H1 (cell line): ENCODE measurements around the gene MAP4. TPM values are rescaled to one million over a fixed set of nuclear protein-coding genes. Genes with fewer than 3 reads are reported as not detected.

Experiments used
- CTCF ChIA-PET: fragments of 300-600 bp; sonication (Branson Sonifier 250); formaldehyde crosslinking; loops from one replicate; lab custom pipeline; 2021; ENCODE audit not compliant: partially characterized antibody; lab: Charles Lee
- POLR2A ChIA-PET: fragments of 300-600 bp; sonication (Branson Sonifier 250); formaldehyde crosslinking; loops from one replicate; lab custom pipeline; 2021; ENCODE audit warnings: inconsistent platforms; ENCODE audit not compliant: partially characterized antibody; lab: Charles Lee
- DNase-seq, 2 experiments: peaks; one replicate each; pipeline versions ENCODE4 v3.0.0 to v3.0.0-alpha.2; 2010 to 2022; ENCODE audit warnings: low spot score in 2 of 2, low read depth in 1 of 2, mixed read lengths in 1 of 2
- FAIRE-seq: peaks from 2 replicates; lab custom pipeline; 2011; peaks lifted over from hg19 to GRCh38; lab: Jason Lieb, UNC
- H2AFZ ChIP-seq: 2 replicates; pipeline ENCODE4 v1.8.1; 2012; ENCODE audit warnings: low read length, inconsistent platforms
- H2AK5ac ChIP-seq: 2 replicates; pipeline ENCODE4 v1.6.1; 2013; ENCODE audit warnings: low read depth, low read length
- H2BK120ac ChIP-seq: replicated peaks from 2 replicates; pipeline ENCODE3; 2013; ENCODE audit warnings: low read depth, low read length, inconsistent platforms
- H2BK12ac ChIP-seq: 2 replicates; pipeline ENCODE4 v1.6.1; 2013; ENCODE audit warnings: low read depth, low read length
- H2BK15ac ChIP-seq: 2 replicates; pipeline ENCODE4 v1.6.1; 2013; ENCODE audit warnings: low read length
- H2BK20ac ChIP-seq: 2 replicates; pipeline ENCODE4 v1.6.1; 2013; ENCODE audit warnings: low read length
- H2BK5ac ChIP-seq: 2 replicates; pipeline ENCODE4 v1.6.1; 2013; ENCODE audit warnings: low read depth, low read length
- H3K14ac ChIP-seq: 2 replicates; pipeline ENCODE4 v1.6.1; 2013; ENCODE audit warnings: inconsistent platforms; ENCODE audit not compliant: insufficient read length
- H3K18ac ChIP-seq: 2 replicates; pipeline ENCODE4 v1.6.1; 2013; ENCODE audit warnings: low read length; ENCODE audit errors: extremely low read depth
- H3K23ac ChIP-seq: 2 replicates; pipeline ENCODE4 v1.6.1; 2013; ENCODE audit warnings: inconsistent platforms; ENCODE audit not compliant: insufficient read length
- H3K23me2 ChIP-seq: 2 replicates; pipeline ENCODE4 v1.6.1; 2013; ENCODE audit warnings: low read depth, low read length
- H3K27ac ChIP-seq: 2 replicates; pipeline ENCODE4 v1.6.1; 2011; ENCODE audit warnings: low read depth, low read length, inconsistent platforms
- H3K27me3 ChIP-seq, 4 experiments: replicated peaks in 1 of 4; 1 replicate in 1 of 4; 2 replicates in 3 of 4; pipeline versions ENCODE4 v1.6.1 to v1.8.1; 2011 to 2013; ENCODE audit warnings: low read length in 3 of 4, mild to moderate bottlenecking in 3 of 4, inconsistent platforms in 2 of 4, mixed read lengths in 2 of 4, moderate library complexity in 1 of 4; ENCODE audit not compliant: control insufficient read depth in 3 of 4, insufficient read depth in 3 of 4; ENCODE audit errors: extremely low read depth in 1 of 4
- H3K36me3 ChIP-seq, 4 experiments: 2 replicates each; pipeline versions ENCODE4 v1.6.1 to v1.8.1; 2011 to 2013; ENCODE audit warnings: mild to moderate bottlenecking in 4 of 4, low read length in 3 of 4, moderate library complexity in 2 of 4, control low read depth in 1 of 4, inconsistent platforms in 1 of 4; ENCODE audit not compliant: insufficient read depth in 4 of 4, control insufficient read depth in 2 of 4
- H3K4ac ChIP-seq: replicated peaks from 2 replicates; pipeline ENCODE3; 2013; ENCODE audit warnings: low read length, low read depth, mixed read lengths, inconsistent platforms; ENCODE audit not compliant: insufficient read length
- H3K4me1 ChIP-seq, 4 experiments: replicated peaks in 1 of 4; 1 replicate in 1 of 4; 2 replicates in 3 of 4; pipeline versions ENCODE4 v1.6.1 to v1.8.1; 2011 to 2013; ENCODE audit warnings: low read length in 3 of 4, inconsistent platforms in 2 of 4, mixed read lengths in 1 of 4; ENCODE audit not compliant: insufficient read depth in 4 of 4, control insufficient read depth in 3 of 4
- H3K4me2 ChIP-seq, 2 experiments: 2 replicates each; pipeline versions ENCODE4 v1.6.1 to v1.8.1; 2011 to 2013; ENCODE audit warnings: low read depth in 2 of 2, low read length in 2 of 2, control low read depth in 1 of 2, inconsistent platforms in 1 of 2, mild to moderate bottlenecking in 1 of 2; ENCODE audit not compliant: insufficient read depth in 1 of 2
- H3K4me3 ChIP-seq, 4 experiments: fragments of 200-600, 300-600 bp in 1 of 4; sonication (generic), shearing (Covaris generic), sonication (Bioruptor Twin) in 1 of 4; 2 replicates each; pipeline versions ENCODE4 v1.5.1 to v1.8.1; 2011 to 2016; ENCODE audit warnings: low read length in 4 of 4, low read depth in 3 of 4, control low read depth in 2 of 4, inconsistent platforms in 2 of 4, mild to moderate bottlenecking in 2 of 4, mixed read lengths in 1 of 4, moderate library complexity in 1 of 4; ENCODE audit not compliant: insufficient read depth in 2 of 4; ENCODE audit errors: extremely low read depth in 1 of 4
- H3K56ac ChIP-seq: replicated peaks from 2 replicates; pipeline ENCODE3; 2013; ENCODE audit warnings: low read depth, mild to moderate bottlenecking, mixed read lengths, low read length, inconsistent platforms; ENCODE audit not compliant: insufficient read length
- H3K79me1 ChIP-seq: 2 replicates; pipeline ENCODE4 v1.6.1; 2013; ENCODE audit warnings: low read depth, low read length, control low read depth
- H3K79me2 ChIP-seq, 2 experiments: 2 replicates each; pipeline versions ENCODE4 v1.6.1 to v1.8.1; 2012 to 2013; ENCODE audit warnings: low read length in 2 of 2, mild to moderate bottlenecking in 2 of 2, inconsistent platforms in 1 of 2; ENCODE audit not compliant: insufficient read depth in 2 of 2, control insufficient read depth in 1 of 2
- H3K9ac ChIP-seq, 4 experiments: replicated peaks in 1 of 4; 1 replicate in 1 of 4; 2 replicates in 3 of 4; pipeline versions ENCODE4 v1.6.1 to v1.8.1; 2011 to 2013; ENCODE audit warnings: low read depth in 3 of 4, low read length in 3 of 4, control low read depth in 2 of 4, mild to moderate bottlenecking in 2 of 4, moderate library complexity in 2 of 4, inconsistent platforms in 1 of 4; ENCODE audit errors: extremely low read depth in 1 of 4
- H3K9me3 ChIP-seq, 2 experiments: 2 replicates each; pipeline versions ENCODE4 v1.6.1 to v1.8.1; 2012 to 2013; ENCODE audit warnings: mild to moderate bottlenecking in 2 of 2, moderate library complexity in 2 of 2, control low read depth in 1 of 2, inconsistent platforms in 1 of 2, low read depth in 1 of 2, low read length in 1 of 2, mixed read lengths in 1 of 2; ENCODE audit not compliant: insufficient read depth in 2 of 2
- H4K20me1 ChIP-seq, 2 experiments: replicated peaks in 1 of 2; 2 replicates each; pipeline versions ENCODE3 to v1.8.1; 2011 to 2013; ENCODE audit warnings: inconsistent platforms in 2 of 2, low read length in 2 of 2, mild to moderate bottlenecking in 1 of 2; ENCODE audit not compliant: insufficient read depth in 2 of 2, control insufficient read depth in 1 of 2
- H4K5ac ChIP-seq: 2 replicates; pipeline ENCODE4 v1.6.1; 2013; ENCODE audit warnings: low read length, low read depth, mixed read lengths, inconsistent platforms; ENCODE audit not compliant: insufficient read length
- H4K8ac ChIP-seq: 2 replicates; pipeline ENCODE4 v1.8.0; 2013; ENCODE audit warnings: mild to moderate bottlenecking, moderate library complexity, low read length, inconsistent platforms; ENCODE audit not compliant: insufficient read depth; ENCODE audit errors: extremely low read depth
- H4K91ac ChIP-seq: replicated peaks from 2 replicates; pipeline ENCODE3; 2013; ENCODE audit warnings: low read length, mixed read lengths, inconsistent platforms; ENCODE audit not compliant: insufficient read length
- ATF3 ChIP-seq: IDR thresholded peaks from 2 replicates; pipeline ENCODE4 v1.6.1; 2011; ENCODE audit warnings: low read depth, mild to moderate bottlenecking, low read length; ENCODE audit not compliant: insufficient read depth
- CBX8 ChIP-seq: fragments of 300-800, 300-1000 bp; sonication (generic); IDR thresholded peaks from 2 replicates; pipeline ENCODE4 v1.7.1; 2016; ENCODE audit warnings: low read depth, low read length, borderline replicate concordance
- CREB1 ChIP-seq: IDR thresholded peaks from 2 replicates; pipeline ENCODE4 v1.6.1; 2012; ENCODE audit warnings: inconsistent platforms
- PHF8 ChIP-seq: fragments of 200-600 bp; sonication (generic); conservative IDR thresholded peaks from 2 replicates; pipeline ENCODE4 v1.7.1; 2012; ENCODE audit warnings: low read depth, mild to moderate bottlenecking, inconsistent platforms, low read length, moderate library complexity
- POLR2A ChIP-seq, 2 experiments: IDR thresholded peaks; 1 replicate in 1 of 2; 2 replicates in 1 of 2; pipeline ENCODE4 v1.6.1; 2011; ENCODE audit warnings: low read depth in 2 of 2, low read length in 2 of 2, mild to moderate bottlenecking in 2 of 2; ENCODE audit errors: control extremely low read depth in 1 of 2
- RXRA ChIP-seq: IDR thresholded peaks from 2 replicates; pipeline ENCODE4 v1.6.1; 2011; ENCODE audit warnings: low read depth, mild to moderate bottlenecking, low read length, moderate library complexity; ENCODE audit not compliant: insufficient read depth
- SIX5 ChIP-seq: IDR thresholded peaks from 2 replicates; pipeline ENCODE4 v1.6.1; 2011; ENCODE audit warnings: mild to moderate bottlenecking, low read depth, low read length
- SP2 ChIP-seq: IDR thresholded peaks from 2 replicates; pipeline ENCODE4 v1.6.1; 2012; ENCODE audit warnings: mild to moderate bottlenecking, low read length, inconsistent platforms
- SRF ChIP-seq: IDR thresholded peaks from 2 replicates; pipeline ENCODE4 v1.6.1; 2011; ENCODE audit warnings: mild to moderate bottlenecking, low read depth, low read length, moderate library complexity
- TAF7 ChIP-seq: optimal IDR thresholded peaks from 2 replicates; pipeline ENCODE3; 2011; ENCODE audit warnings: low read depth, mild to moderate bottlenecking, inconsistent platforms, low read length, moderate library complexity, borderline replicate concordance
- YY1 ChIP-seq: IDR thresholded peaks from 2 replicates; pipeline ENCODE4 v1.6.1; 2011; ENCODE audit warnings: low read depth, mild to moderate bottlenecking, low read length
- WGBS, 2 experiments: shearing (Covaris generic) in 1 of 2; methylation state at CpG; one replicate each; pipeline versions ENCODE4 v1.1.6 to v1.1.7; 2013 to 2015; ENCODE audit warnings: low lambda C conversion rate in 2 of 2, mixed read lengths in 2 of 2, inconsistent platforms in 1 of 2, low coverage in 1 of 2, missing lambda C conversion rate in 1 of 2; ENCODE audit not compliant: insufficient replicate concordance in 2 of 2, insufficient coverage in 1 of 2, insufficient read length in 1 of 2; ENCODE audit errors: extremely low coverage in 1 of 2, missing lambda C conversion rate in 1 of 2; 5-methylcytosine and 5-hydroxymethylcytosine counted together
- polyA plus RNA-seq, 7 experiments: library from polyadenylated mRNA; depleted of rRNA in 3 of 7; stranded (reverse) in 5 of 7; unstranded in 2 of 7; fragments of >200 nt in 5 of 7; fragments of 200-250 nt in 2 of 7; gene quantifications; 1 replicate in 5 of 7; 2 replicates in 1 of 7; 4 replicates in 1 of 7; pipeline versions ENCODE4 v1.2.1 to v1.2.3, GENCODE V29; 2011 to 2013; ENCODE audit warnings: missing spikeins in 2 of 7, mixed read lengths in 2 of 7
- total RNA-seq: library from RNA; stranded (reverse); fragmentation: NEBNext Ultra II Directional; extraction: Animal tissue kit (Norgen Biotek cat#: 25700); gene quantifications from 2 replicates; pipeline ENCODE4 v1.2.1, GENCODE V29; 2021
- TF ChIP-seq, protein P1 (sequence below): IDR thresholded peaks from 2 replicates; pipeline ENCODE4 v1.6.1; 2011; ENCODE audit warnings: low read length, improper control_type of control experiment

Gene MAP4
- total and polyA plus RNA-seq, 2 of the 8 experiments (the other 6 are each of a cell fraction or from before 2014, with no cell fraction given): 67.0 to 179 TPM

DNA sequence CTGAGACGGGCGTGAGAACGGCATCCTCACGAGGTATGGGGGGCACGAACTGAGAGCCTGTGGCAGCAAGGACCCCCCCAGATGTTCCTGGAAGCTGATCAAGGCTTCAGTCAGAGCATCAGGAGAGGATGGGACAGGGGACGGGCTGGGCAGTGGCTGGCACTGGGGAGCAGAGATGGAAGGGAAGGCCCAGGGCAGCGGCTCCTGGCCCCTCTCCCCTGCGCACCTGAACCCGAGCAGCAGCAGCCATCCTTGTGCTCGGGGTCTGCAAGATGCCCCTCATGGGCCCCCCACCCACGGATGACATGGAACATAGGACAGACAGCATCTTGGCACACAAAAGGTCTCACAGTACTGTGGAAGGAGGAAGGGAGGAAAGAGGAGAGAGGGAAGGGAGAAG lies 161.9 kb downstream of the MAP4 start:
- no peak for FAIRE-seq
- no peak overlapping the region for H3K14ac ChIP-seq

More for the DNA sequence above, 161.9 kb downstream of the MAP4 start:
- 98% methylated on average over 11 of the region's 11 CpGs; no CpG with 5 or more reads in 1 of the 2 experiments for WGBS, 2 experiments
- Histone ChIP-seq H3K4me1 (no peaks in the 10 kb centered on the region), H2BK12ac (no peak overlapping the region), H4K5ac (no peak overlapping the region), H3K9me3 (no peaks in the 10 kb centered on the region), H3K79me1 (no peaks in the 10 kb centered on the region; the same call in 1 of the 2 replicates), H3K27ac (no peak overlapping the region), H2BK20ac (no peak overlapping the region), H3K9ac (no peak overlapping the region), H2AFZ (no peak overlapping the region), H3K4me2 (no peak overlapping the region), H3K23ac (no peak overlapping the region), H4K91ac (no peak overlapping the region), H3K27me3 (no peaks in the 10 kb centered on the region), H4K20me1 (peaks cover 4 to 24% of the 10 kb centered on the region in 2 experiments), H2BK120ac (no peak overlapping the region), H2AK5ac (no peak overlapping the region), H2BK15ac (no peak overlapping the region), H3K4ac (no peak overlapping the region), H3K18ac (no peak overlapping the region), H3K4me3 (no peak overlapping the region), H3K36me3 (peaks cover 20 to 53% (median 36%) of the 10 kb centered on the region in 4 experiments), H3K56ac (no peak overlapping the region), H2BK5ac (no peak overlapping the region), H3K23me2 (no peaks in the 10 kb centered on the region; the same call in 1 of the 2 replicates), H4K8ac (no peak overlapping the region), H3K79me2 (no peaks in the 10 kb centered on the region)
- POLR2A ChIA-PET: interaction anchor here (0.5 to 1.4 kb wide), 4 partner anchors 9 to 297 kb away, joined by 3 to 6 read pairs (median 4); no protein-coding TSS in a partner anchor
- CTCF ChIA-PET: interaction anchor here (0.7 to 5.0 kb wide), 10 partner anchors 10 to 303 kb away, joined by 3 to 38 read pairs (median 5); no protein-coding TSS in a partner anchor
- TF ChIP-seq YY1: no peak
- TF ChIP-seq, protein P1, sequence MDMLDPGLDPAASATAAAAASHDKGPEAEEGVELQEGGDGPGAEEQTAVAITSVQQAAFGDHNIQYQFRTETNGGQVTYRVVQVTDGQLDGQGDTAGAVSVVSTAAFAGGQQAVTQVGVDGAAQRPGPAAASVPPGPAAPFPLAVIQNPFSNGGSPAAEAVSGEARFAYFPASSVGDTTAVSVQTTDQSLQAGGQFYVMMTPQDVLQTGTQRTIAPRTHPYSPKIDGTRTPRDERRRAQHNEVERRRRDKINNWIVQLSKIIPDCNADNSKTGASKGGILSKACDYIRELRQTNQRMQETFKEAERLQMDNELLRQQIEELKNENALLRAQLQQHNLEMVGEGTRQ: no peak
- TF ChIP-seq SRF: no peak
- no peak for TF ChIP-seq POLR2A (IDR thresholded peaks at IDR 0.05; ENCODE audit: control extremely low read depth in 1 of 2, low read depth in 2 of 2, low read length in 2 of 2)
- no peak for TF ChIP-seq PHF8
- TF ChIP-seq CBX8: no peak
- TF ChIP-seq RXRA: no peak
- TF ChIP-seq SIX5: no peak
- no peak for TF ChIP-seq ATF3
- TF ChIP-seq CREB1: no peak
- TF ChIP-seq SP2: no peak
- no peak for TF ChIP-seq TAF7
- no peak for DNase-seq
